ENCODE measurements around the gene IGSF21. TPM values are rescaled to one million over a fixed set of nuclear protein-coding genes. Genes with fewer than 3 reads are reported as not detected.

The IGSF21 gene
- polyA plus RNA-seq, 1 of the 3 experiments (the other 2 are of a cell fraction) = not detected

DNA sequence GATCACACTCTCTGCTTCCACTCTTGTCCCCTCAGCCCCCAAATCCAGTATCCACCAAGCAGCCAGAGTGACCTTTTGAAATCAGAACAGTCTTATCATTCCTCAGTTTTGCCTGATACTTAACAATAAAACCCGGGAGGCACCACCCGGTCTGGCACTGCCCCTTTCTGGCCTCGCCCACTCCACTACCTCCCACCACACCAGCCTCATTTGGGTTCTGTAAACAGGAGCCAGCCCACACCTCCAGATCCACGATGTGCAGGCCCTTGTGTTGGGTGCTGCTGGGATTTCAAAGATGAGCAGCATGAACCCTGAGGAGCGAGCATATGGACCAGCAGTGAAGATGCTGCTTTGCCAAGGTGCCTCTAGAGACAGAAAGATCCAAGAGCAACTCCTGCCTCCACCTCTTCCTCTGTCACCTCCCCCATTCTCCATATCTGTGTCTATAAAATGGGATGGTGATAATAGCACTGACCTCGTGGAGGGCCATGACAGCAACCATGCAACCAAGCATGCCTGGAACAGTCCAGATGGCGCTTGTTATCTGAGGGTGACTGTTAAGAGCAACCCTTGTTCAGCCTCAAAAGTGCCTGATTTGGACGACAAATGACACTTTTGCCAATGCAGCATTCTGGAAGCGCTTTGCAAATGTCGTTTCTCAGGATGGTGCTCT, 136.0 kb downstream of the IGSF21 start:
- no peaks in the 10 kb centered on the region for H3K9me2 ChIP-seq
- WGBS (ENCODE audit: low lambda C conversion rate) = 11% methylated on average over 10 of the region's 10 CpGs
- no peak for DNase-seq
- H4K20me1 ChIP-seq (ENCODE audit: insufficient read depth) = no peaks in the 10 kb centered on the region
- CTCF ChIA-PET = interaction anchor here (0.8 to 1.7 kb wide), 3 partner anchors 9 to 12 kb away, joined by 3 to 8 read pairs (median 4); no protein-coding TSS in a partner anchor
- no peaks in the 10 kb centered on the region for H3K27me3 ChIP-seq (ENCODE audit: insufficient read depth)
- H3K4me1 ChIP-seq (ENCODE audit: control insufficient read depth in 1 of 2, insufficient read depth in 2 of 2, low read depth in 1 of 2, low read length in 1 of 2) = peaks cover 0 to 7% of the 10 kb centered on the region in 2 experiments; a peak in 2 of 4 replicates
- no peaks in the 10 kb centered on the region for H3K79me2 ChIP-seq (ENCODE audit: insufficient read depth)
- POLR2A ChIA-PET = no interaction called here
- no peaks in the 10 kb centered on the region for H3F3A ChIP-seq (replicated peaks; ENCODE audit: insufficient read depth)
- no peak overlapping the region for H3K4me3 ChIP-seq (ENCODE audit: low read depth in 2 of 2, low read length in 1 of 2)
- H2AFZ ChIP-seq (ENCODE audit: low read depth) = no peak overlapping the region
- H3K9ac ChIP-seq = no peak overlapping the region
- no peak overlapping the region for H3K4me2 ChIP-seq
- H3K36me3 ChIP-seq (replicated peaks in 1 of 2; ENCODE audit: control insufficient read depth in 1 of 2, insufficient read depth in 2 of 2, low read length in 1 of 2) = no peaks in the 10 kb centered on the region
- no peak overlapping the region for H3K27ac ChIP-seq (ENCODE audit: low read depth in 2 of 2, low read length in 1 of 2)
- no peaks in the 10 kb centered on the region; the same call in 1 of the 2 replicates for H3K9me3 ChIP-seq
- TF ChIP-seq PBX3 (IDR thresholded peaks at IDR 0.05) = no peak
- no peak for TF ChIP-seq RCOR1 (IDR thresholded peaks at IDR 0.05; ENCODE audit: low read length)
- no peak for TF ChIP-seq RAD21 (IDR thresholded peaks at IDR 0.05; ENCODE audit: low read length)
- no peak for TF ChIP-seq TAF1 (IDR thresholded peaks at IDR 0.05; ENCODE audit: borderline replicate concordance, low read depth, low read length)
- TF ChIP-seq MXI1 (IDR thresholded peaks at IDR 0.05; ENCODE audit: low read depth, low read length) = no peak
- no peak for TF ChIP-seq ELF1 (IDR thresholded peaks at IDR 0.05)
- TF ChIP-seq, protein P1, sequence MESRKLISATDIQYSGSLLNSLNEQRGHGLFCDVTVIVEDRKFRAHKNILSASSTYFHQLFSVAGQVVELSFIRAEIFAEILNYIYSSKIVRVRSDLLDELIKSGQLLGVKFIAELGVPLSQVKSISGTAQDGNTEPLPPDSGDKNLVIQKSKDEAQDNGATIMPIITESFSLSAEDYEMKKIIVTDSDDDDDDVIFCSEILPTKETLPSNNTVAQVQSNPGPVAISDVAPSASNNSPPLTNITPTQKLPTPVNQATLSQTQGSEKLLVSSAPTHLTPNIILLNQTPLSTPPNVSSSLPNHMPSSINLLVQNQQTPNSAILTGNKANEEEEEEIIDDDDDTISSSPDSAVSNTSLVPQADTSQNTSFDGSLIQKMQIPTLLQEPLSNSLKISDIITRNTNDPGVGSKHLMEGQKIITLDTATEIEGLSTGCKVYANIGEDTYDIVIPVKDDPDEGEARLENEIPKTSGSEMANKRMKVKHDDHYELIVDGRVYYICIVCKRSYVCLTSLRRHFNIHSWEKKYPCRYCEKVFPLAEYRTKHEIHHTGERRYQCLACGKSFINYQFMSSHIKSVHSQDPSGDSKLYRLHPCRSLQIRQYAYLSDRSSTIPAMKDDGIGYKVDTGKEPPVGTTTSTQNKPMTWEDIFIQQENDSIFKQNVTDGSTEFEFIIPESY (IDR thresholded peaks at IDR 0.05; ENCODE audit: borderline replicate concordance, low read depth) = no peak
- TF ChIP-seq REST (IDR thresholded peaks at IDR 0.05; ENCODE audit: low read depth, low read length) = no peak
- no peak for TF ChIP-seq SIN3A (IDR thresholded peaks at IDR 0.05; ENCODE audit: borderline replicate concordance, low read depth, low read length)
- TF ChIP-seq JUND (IDR thresholded peaks at IDR 0.05) = no peak
- TF ChIP-seq NFIC (IDR thresholded peaks at IDR 0.05; ENCODE audit: borderline replicate concordance) = no peak
- TF ChIP-seq POLR2AphosphoS5 (IDR thresholded peaks at IDR 0.05; ENCODE audit: low read depth, low read length) = no peak
